ENCODE data around the gene LIN7B.

Gene LIN7B, protein sequence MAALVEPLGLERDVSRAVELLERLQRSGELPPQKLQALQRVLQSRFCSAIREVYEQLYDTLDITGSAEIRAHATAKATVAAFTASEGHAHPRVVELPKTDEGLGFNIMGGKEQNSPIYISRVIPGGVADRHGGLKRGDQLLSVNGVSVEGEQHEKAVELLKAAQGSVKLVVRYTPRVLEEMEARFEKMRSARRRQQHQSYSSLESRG

DNA sequence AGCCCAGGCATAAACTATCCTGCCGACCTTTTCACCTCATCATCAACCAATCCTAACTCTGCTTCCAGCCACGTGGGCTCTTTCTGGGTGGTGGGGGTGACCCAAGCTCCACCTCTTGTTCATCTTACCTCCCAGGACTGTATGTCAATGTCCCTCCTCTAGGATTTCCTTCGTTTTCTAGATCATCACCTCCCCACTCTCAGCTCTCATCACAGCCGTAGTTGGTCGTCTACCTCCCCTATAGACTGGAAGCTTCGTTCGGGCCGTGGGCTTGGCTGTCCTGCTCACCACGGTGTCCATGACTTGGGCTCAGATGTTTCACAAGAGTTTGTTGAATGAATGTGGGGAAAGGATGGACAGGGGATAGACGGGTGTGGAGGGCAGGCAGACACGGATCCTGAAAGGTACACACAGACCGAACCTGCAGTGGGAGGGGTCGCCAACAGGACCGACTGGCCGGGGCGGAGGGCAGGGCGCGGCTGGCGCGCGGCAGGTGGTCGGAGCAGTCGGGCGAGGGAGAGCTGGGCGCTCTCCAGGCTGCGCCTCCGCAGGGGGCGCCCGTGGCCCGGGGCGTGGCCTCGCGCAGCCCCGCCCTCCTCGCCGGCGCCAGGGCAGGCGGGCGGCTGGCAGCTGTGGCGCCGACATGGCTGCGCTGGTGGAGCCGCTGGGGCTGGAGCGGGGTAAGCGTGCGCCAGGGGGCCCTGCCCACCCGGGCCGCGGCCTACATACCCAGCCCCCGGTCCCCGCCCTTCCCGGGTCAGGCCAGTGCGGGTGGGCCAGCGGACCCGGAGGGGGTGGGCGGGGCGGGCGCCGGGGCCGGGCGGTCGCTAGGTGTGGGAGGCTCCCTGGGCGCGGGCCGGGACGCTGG lies at the start of gene LIN7B:
TSS of gene LIN7B (plus strand) at position 609 of the 868 bp plus-strand sequence. CDS start at position 644, 35 bp downstream.
- Histone ChIP-seq H3K36me3 (ENCODE audit: control insufficient read depth, low read length) (peaks cover 7% of the 10 kb centered on the region), H3K27ac (ENCODE audit: low read depth, low read length) (no peak within 1 kb of the TSS), H3K79me2 (ENCODE audit: control insufficient read depth, low read length) (no peaks in the 10 kb centered on the region), H3K4me2 (ENCODE audit: low read length) (peak within 1 kb of the TSS; percentile 89), H3K9me2 (replicated peaks; ENCODE audit: control insufficient read depth, low read length) (no peaks in the 10 kb centered on the region), H3K9me3 (ENCODE audit: control insufficient read depth, insufficient read depth, low read length) (no peaks in the 10 kb centered on the region), H3K4me3 (ENCODE audit: low read length) (peak within 1 kb of the TSS; percentile 73), H3K4me1 (ENCODE audit: control insufficient read depth, low read length) (peaks cover 26% of the 10 kb centered on the region), H3K27me3 (ENCODE audit: control insufficient read depth, low read length) (no peaks in the 10 kb centered on the region), H4K20me1 (ENCODE audit: control insufficient read depth, insufficient read depth, low read depth, low read length) (no peaks in the 10 kb centered on the region), H3F3A (ENCODE audit: control insufficient read depth, insufficient read depth) (peaks cover 22% of the 10 kb centered on the region)
- no peak for TF ChIP-seq EZH2phosphoT487 (IDR thresholded peaks at IDR 0.05; ENCODE audit: borderline replicate concordance, low read length)
- TF ChIP-seq, protein P1, sequence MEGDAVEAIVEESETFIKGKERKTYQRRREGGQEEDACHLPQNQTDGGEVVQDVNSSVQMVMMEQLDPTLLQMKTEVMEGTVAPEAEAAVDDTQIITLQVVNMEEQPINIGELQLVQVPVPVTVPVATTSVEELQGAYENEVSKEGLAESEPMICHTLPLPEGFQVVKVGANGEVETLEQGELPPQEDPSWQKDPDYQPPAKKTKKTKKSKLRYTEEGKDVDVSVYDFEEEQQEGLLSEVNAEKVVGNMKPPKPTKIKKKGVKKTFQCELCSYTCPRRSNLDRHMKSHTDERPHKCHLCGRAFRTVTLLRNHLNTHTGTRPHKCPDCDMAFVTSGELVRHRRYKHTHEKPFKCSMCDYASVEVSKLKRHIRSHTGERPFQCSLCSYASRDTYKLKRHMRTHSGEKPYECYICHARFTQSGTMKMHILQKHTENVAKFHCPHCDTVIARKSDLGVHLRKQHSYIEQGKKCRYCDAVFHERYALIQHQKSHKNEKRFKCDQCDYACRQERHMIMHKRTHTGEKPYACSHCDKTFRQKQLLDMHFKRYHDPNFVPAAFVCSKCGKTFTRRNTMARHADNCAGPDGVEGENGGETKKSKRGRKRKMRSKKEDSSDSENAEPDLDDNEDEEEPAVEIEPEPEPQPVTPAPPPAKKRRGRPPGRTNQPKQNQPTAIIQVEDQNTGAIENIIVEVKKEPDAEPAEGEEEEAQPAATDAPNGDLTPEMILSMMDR (IDR thresholded peaks at IDR 0.05; ENCODE audit: low read depth, low read length, poor library complexity, severe bottlenecking) = peak; percentile 59

GRCh38 chr19:49064768-49065611 lies 49.2 kb upstream of the LIN7B start, which contains the start of gene NTF4:
NTF4 (minus strand) TSS chr19:49064818; CDS start chr19:49061997, 2,821 bp downstream.
- Histone ChIP-seq H3K36me3 (ENCODE audit: control insufficient read depth, low read length) (no peaks in the 10 kb centered on the region), H3K9me2 (replicated peaks; ENCODE audit: control insufficient read depth, low read length) (no peaks in the 10 kb centered on the region), H3K27ac (ENCODE audit: low read depth, low read length) (no peak within 1 kb of the TSS), H3K79me2 (ENCODE audit: control insufficient read depth, low read length) (no peaks in the 10 kb centered on the region), H3K4me3 (ENCODE audit: low read length) (no peak within 1 kb of the TSS), H3K4me2 (ENCODE audit: low read length) (0 out of 2 replicates have a peak within 1 kb of the TSS, but pooled peaks have one; percentile 11), H4K20me1 (ENCODE audit: control insufficient read depth, insufficient read depth, low read depth, low read length) (no peaks in the 10 kb centered on the region), H3K9me3 (ENCODE audit: control insufficient read depth, insufficient read depth, low read length) (no peaks in the 10 kb centered on the region), H3F3A (ENCODE audit: control insufficient read depth, insufficient read depth) (no peaks in the 10 kb centered on the region), H3K4me1 (ENCODE audit: control insufficient read depth, low read length) (no peaks in the 10 kb centered on the region), H3K27me3 (ENCODE audit: control insufficient read depth, low read length) (peaks cover 45% of the 10 kb centered on the region)
- TF ChIP-seq EZH2phosphoT487 (IDR thresholded peaks at IDR 0.05; ENCODE audit: borderline replicate concordance, low read length) = no peak
- TF ChIP-seq, protein P1 (IDR thresholded peaks at IDR 0.05; ENCODE audit: low read depth, low read length, poor library complexity, severe bottlenecking) = no peak

- H3K27me3 ChIP-seq (ENCODE audit: control insufficient read depth, low read length) = peaks cover 39% of the 10 kb centered on the region
- no peak overlapping the region for H3K4me2 ChIP-seq (ENCODE audit: low read length)
- H3K4me3 ChIP-seq (ENCODE audit: low read length) = no peak overlapping the region
- no peak for TF ChIP-seq EZH2phosphoT487 (IDR thresholded peaks at IDR 0.05; ENCODE audit: borderline replicate concordance, low read length)
- TF ChIP-seq, protein P1 (IDR thresholded peaks at IDR 0.05; ENCODE audit: low read depth, low read length, poor library complexity, severe bottlenecking) = no peak
- no peaks in the 10 kb centered on the region for H3K9me3 ChIP-seq (ENCODE audit: control insufficient read depth, insufficient read depth, low read length)
- H3K36me3 ChIP-seq (ENCODE audit: control insufficient read depth, low read length) = no peaks in the 10 kb centered on the region
- no peaks in the 10 kb centered on the region for H4K20me1 ChIP-seq (ENCODE audit: control insufficient read depth, insufficient read depth, low read depth, low read length)
- H3K9me2 ChIP-seq (replicated peaks; ENCODE audit: control insufficient read depth, low read length) = no peaks in the 10 kb centered on the region
- no peaks in the 10 kb centered on the region for H3K4me1 ChIP-seq (ENCODE audit: control insufficient read depth, low read length)
- no peaks in the 10 kb centered on the region for H3K79me2 ChIP-seq (ENCODE audit: control insufficient read depth, low read length)
- no peak overlapping the region for H3K27ac ChIP-seq (ENCODE audit: low read depth, low read length)
- no peaks in the 10 kb centered on the region for H3F3A ChIP-seq (ENCODE audit: control insufficient read depth, insufficient read depth)
These were observed 48.2 kb upstream of the LIN7B start for GRCh38 chr19:49065905-49066512.

All from DOHH2 (cell line).